ENCODE data around the gene LECT2. TPM values are rescaled to one million over a fixed set of nuclear protein-coding genes. Genes with fewer than 3 reads are reported as not detected.

LECT2 gene
- total and polyA plus RNA-seq, 10 of the 15 experiments (the other 5 are each of a cell fraction or from before 2014, with no cell fraction given), result not detected

GRCh38 chr5:135993880-135994636 is 39.3 kb upstream of the LECT2 start:
- ChIA-PET CTCF (interaction anchor here (1.1 to 4.0 kb wide), 3 partner anchors 16 to 87 kb away, joined by 4 to 12 read pairs (median 5); no protein-coding TSS in a partner anchor), SMC1A (ENCODE audit: uncharacterized antibody, unreplicated experiment) (interaction anchor here (1.3 kb wide), 1 partner anchor 14 kb away, joined by 3 read pairs; no protein-coding TSS in a partner anchor), POLR2A (no interaction called here), RAD21 (ENCODE audit: unreplicated experiment) (no interaction called here)
- Histone ChIP-seq H2AFZ (ENCODE audit: control insufficient read depth, low read depth, low read length) (no peak overlapping the region), H3K9me3 (replicated peaks; ENCODE audit: control insufficient read depth, insufficient read depth, low read length) (no peaks in the 10 kb centered on the region; the same call in 2 of the 3 replicates), H3K9ac (ENCODE audit: control insufficient read depth, insufficient read depth, low read length) (no peak overlapping the region), H3K4me3 (no peak overlapping the region), H3K79me2 (ENCODE audit: control insufficient read depth, insufficient read depth, low read length) (no peaks in the 10 kb centered on the region), H4K20me1 (ENCODE audit: control insufficient read depth, insufficient read depth) (no peaks in the 10 kb centered on the region), H3K4me2 (ENCODE audit: control insufficient read depth, insufficient read depth) (no peak overlapping the region), H3K4me1 (ENCODE audit: control insufficient read depth, insufficient read depth, low read length) (no peaks in the 10 kb centered on the region), H3K36me3 (ENCODE audit: control insufficient read depth in 2 of 2, insufficient read depth in 2 of 2, low read length in 1 of 2) (no peaks in the 10 kb centered on the region), H3K27me3 (replicated peaks in 1 of 2; ENCODE audit: control insufficient read depth in 2 of 2, insufficient read depth in 2 of 2, low read length in 1 of 2) (peaks cover 0 to 5% of the 10 kb centered on the region in 2 experiments; a peak in 3 of 4 replicates), H3K27ac (ENCODE audit: control insufficient read depth, insufficient read depth) (no peak overlapping the region)
- in situ Hi-C loops (cut with MboI), result no loop called here
- ATAC-seq, result 0 out of 3 replicates have a peak, but pooled peaks have one; percentile 26
- BruUV-seq (replicated peaks), result no TSS peak
- intact Hi-C loops (cut with micrococcal nuclease; ENCODE audit: unreplicated experiment), result no loop called here
- FAIRE-seq, result no peak
- TF ChIP-seq MXI1 (IDR thresholded peaks at IDR 0.05; ENCODE audit: low read depth, low read length) (no peak), ASH2L (IDR thresholded peaks at IDR 0.05; ENCODE audit: borderline replicate concordance, low read depth) (no peak), BCL11A (IDR thresholded peaks at IDR 0.05; ENCODE audit: low read depth, low read length) (no peak), SPI1 (IDR thresholded peaks at IDR 0.05; ENCODE audit: borderline replicate concordance, insufficient read depth, low read depth, low read length) (no peak), STAT1 (conservative IDR thresholded peaks at IDR 0.05) (no peak)
- no peak for DNase-seq (ENCODE audit: low read depth, low spot score)
- 30% methylated on average over 6 of the region's 6 CpGs for WGBS (ENCODE audit: insufficient coverage, insufficient replicate concordance, low lambda C conversion rate, missing lambda C conversion rate)

- ChIA-PET RAD21 (ENCODE audit: unreplicated experiment) (no interaction called here), CTCF (interaction anchor here (1.6 to 4.0 kb wide), 2 partner anchors 15 to 88 kb away, joined by 5 to 12 read pairs; no protein-coding TSS in a partner anchor), POLR2A (no interaction called here), SMC1A (ENCODE audit: uncharacterized antibody, unreplicated experiment) (no interaction called here)
- no peak overlapping the region for H3K4me3 ChIP-seq
- TF ChIP-seq RUNX3 (IDR thresholded peaks at IDR 0.05; ENCODE audit: low read length), result no peak
- no peak for TF ChIP-seq MYB (IDR thresholded peaks at IDR 0.05; ENCODE audit: borderline replicate concordance, low read depth, low read length)
- no peak for TF ChIP-seq KLF5 (IDR thresholded peaks at IDR 0.05; ENCODE audit: partially characterized antibody)
- no peak for TF ChIP-seq BRCA1 (IDR thresholded peaks at IDR 0.05; ENCODE audit: low read depth, low read length)
- no peak for TF ChIP-seq BCLAF1 (IDR thresholded peaks at IDR 0.05)
- no peak for TF ChIP-seq TCF3 (IDR thresholded peaks at IDR 0.05; ENCODE audit: borderline replicate concordance, insufficient read depth, low read depth, low read length)
- TF ChIP-seq SP1 (IDR thresholded peaks at IDR 0.05; ENCODE audit: low read depth, low read length), result no peak
- no peak for TF ChIP-seq SMARCA5 (IDR thresholded peaks at IDR 0.05)
- FAIRE-seq (no peak), ATAC-seq (no peak), DNase-seq (ENCODE audit: low read depth, low spot score) (no peak)
- H3K9me3 ChIP-seq (replicated peaks; ENCODE audit: control insufficient read depth, insufficient read depth, low read length), result no peaks in the 10 kb centered on the region; the same call in 2 of the 3 replicates
- no peak overlapping the region for H3K27ac ChIP-seq (ENCODE audit: control insufficient read depth, insufficient read depth)
- H3K79me2 ChIP-seq (ENCODE audit: control insufficient read depth, insufficient read depth, low read length), result no peaks in the 10 kb centered on the region
- peaks cover 0 to 5% of the 10 kb centered on the region in 2 experiments; a peak in 3 of 4 replicates for H3K27me3 ChIP-seq (replicated peaks in 1 of 2; ENCODE audit: control insufficient read depth in 2 of 2, insufficient read depth in 2 of 2, low read length in 1 of 2)
- H3K9ac ChIP-seq (ENCODE audit: control insufficient read depth, insufficient read depth, low read length), result no peak overlapping the region
- intact Hi-C loops (cut with micrococcal nuclease; ENCODE audit: unreplicated experiment) (no loop called here), in situ Hi-C loops (cut with MboI) (no loop called here)
- no TSS peak for BruUV-seq (replicated peaks)
- no peak overlapping the region for H3K4me2 ChIP-seq (ENCODE audit: control insufficient read depth, insufficient read depth)
- no peaks in the 10 kb centered on the region for H4K20me1 ChIP-seq (ENCODE audit: control insufficient read depth, insufficient read depth)
- no peaks in the 10 kb centered on the region for H3K36me3 ChIP-seq (ENCODE audit: control insufficient read depth in 2 of 2, insufficient read depth in 2 of 2, low read length in 1 of 2)
- no peaks in the 10 kb centered on the region for H3K4me1 ChIP-seq (ENCODE audit: control insufficient read depth, insufficient read depth, low read length)
- no peak overlapping the region for H2AFZ ChIP-seq (ENCODE audit: control insufficient read depth, low read depth, low read length)
- 63% methylated on average over 6 of the region's 6 CpGs for WGBS (ENCODE audit: insufficient coverage, insufficient replicate concordance, low lambda C conversion rate, missing lambda C conversion rate)
Observed at GRCh38 chr5:135993335-135993879, 38.6 kb upstream of the LECT2 start.
